GM12801 (cell line): ENCODE measurements around the gene FLT3.

Experiments used
- TF ChIP-seq, protein P1 (sequence below): IDR thresholded peaks from one replicate; pipeline ENCODE4 v1.5.1; 2011; ENCODE audit warnings: control low read depth; ENCODE audit not compliant: insufficient read length; ENCODE audit errors: extremely low read depth

Gene FLT3

DNA sequence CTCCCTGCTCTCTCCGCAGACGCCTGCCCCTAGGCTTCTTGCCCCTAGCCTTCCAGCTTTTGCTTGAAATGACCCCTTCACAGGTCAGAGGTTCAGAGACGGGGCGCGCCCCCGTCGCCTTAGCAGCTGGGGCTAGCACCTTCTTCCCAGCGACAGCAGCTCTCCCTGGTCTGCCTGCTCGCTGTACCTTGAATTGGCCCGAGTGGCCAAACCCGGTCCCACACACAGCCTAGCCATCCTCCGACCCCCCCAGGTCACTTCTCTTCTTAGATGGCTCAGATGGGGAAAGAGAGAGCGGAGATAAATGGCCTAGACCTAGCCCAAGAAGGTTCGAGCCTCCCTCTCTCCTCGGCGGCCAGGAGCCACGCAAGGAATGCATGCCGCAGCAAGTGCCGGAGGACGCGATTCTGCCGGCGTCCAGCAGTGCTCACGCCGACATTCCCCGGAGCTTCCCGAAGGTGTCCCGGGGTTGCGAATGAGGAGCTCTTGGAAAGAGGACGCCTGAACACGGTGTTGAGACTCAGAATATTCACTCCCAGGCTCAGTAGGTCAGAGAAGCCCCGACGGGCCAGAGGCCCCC lies 132.6 kb downstream of the FLT3 start:
- TF ChIP-seq, protein P1, sequence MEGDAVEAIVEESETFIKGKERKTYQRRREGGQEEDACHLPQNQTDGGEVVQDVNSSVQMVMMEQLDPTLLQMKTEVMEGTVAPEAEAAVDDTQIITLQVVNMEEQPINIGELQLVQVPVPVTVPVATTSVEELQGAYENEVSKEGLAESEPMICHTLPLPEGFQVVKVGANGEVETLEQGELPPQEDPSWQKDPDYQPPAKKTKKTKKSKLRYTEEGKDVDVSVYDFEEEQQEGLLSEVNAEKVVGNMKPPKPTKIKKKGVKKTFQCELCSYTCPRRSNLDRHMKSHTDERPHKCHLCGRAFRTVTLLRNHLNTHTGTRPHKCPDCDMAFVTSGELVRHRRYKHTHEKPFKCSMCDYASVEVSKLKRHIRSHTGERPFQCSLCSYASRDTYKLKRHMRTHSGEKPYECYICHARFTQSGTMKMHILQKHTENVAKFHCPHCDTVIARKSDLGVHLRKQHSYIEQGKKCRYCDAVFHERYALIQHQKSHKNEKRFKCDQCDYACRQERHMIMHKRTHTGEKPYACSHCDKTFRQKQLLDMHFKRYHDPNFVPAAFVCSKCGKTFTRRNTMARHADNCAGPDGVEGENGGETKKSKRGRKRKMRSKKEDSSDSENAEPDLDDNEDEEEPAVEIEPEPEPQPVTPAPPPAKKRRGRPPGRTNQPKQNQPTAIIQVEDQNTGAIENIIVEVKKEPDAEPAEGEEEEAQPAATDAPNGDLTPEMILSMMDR: no peak

DNA sequence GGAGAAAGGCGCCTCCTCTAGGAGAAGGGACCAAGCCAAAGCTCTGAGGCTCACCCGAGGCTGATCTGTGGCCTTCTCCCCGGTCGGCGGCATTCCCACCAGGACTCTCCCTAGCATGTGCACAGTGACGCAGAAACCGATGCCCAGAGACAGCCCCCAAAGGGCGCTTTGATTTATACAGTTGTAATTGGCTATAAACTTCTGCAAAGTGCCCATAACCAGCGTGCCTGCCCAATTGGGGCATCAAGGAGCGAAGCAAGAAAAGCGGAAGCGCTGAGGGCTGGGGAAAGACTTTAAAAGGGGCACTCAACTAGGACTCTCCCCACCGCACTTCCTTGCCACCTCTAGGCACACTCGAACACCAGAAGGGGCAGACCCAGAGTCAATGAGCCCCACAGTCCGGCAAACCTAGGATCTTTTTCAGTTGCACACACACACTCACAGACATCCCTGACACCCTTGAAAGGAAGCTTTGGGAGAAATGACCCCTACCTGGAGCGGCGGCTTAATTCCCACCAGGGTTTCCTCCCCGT lies 133.1 kb downstream of the FLT3 start:
- TF ChIP-seq, protein P1: no peak

DNA sequence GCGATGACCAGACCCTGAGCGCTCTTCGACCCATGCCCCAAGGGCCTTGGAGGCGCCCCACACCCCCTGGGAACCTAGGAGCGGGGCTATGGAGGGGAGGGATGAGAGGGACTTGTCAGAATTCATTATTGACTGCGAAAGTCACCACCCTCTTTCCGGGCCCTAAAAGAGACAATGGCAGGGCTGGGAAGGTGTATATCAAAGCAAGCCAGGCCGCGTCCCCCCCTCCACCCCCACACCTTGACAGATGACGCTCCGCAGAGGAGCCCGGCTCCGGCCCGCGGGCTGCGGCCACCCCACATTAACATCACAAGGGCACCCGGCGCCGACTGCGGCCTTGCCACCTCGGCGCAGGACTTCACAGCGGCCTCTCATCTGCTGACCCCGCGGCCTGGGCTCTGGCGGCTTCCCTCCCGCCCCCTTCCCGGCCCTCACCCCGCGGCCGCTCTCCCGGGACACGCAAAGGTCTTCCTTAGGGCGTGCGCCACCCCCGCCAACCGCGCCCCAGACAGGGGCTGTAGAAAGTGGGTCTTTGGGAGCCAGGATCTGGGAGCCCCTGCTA lies 133.7 kb downstream of the FLT3 start:
- TF ChIP-seq, protein P1: no peak

DNA sequence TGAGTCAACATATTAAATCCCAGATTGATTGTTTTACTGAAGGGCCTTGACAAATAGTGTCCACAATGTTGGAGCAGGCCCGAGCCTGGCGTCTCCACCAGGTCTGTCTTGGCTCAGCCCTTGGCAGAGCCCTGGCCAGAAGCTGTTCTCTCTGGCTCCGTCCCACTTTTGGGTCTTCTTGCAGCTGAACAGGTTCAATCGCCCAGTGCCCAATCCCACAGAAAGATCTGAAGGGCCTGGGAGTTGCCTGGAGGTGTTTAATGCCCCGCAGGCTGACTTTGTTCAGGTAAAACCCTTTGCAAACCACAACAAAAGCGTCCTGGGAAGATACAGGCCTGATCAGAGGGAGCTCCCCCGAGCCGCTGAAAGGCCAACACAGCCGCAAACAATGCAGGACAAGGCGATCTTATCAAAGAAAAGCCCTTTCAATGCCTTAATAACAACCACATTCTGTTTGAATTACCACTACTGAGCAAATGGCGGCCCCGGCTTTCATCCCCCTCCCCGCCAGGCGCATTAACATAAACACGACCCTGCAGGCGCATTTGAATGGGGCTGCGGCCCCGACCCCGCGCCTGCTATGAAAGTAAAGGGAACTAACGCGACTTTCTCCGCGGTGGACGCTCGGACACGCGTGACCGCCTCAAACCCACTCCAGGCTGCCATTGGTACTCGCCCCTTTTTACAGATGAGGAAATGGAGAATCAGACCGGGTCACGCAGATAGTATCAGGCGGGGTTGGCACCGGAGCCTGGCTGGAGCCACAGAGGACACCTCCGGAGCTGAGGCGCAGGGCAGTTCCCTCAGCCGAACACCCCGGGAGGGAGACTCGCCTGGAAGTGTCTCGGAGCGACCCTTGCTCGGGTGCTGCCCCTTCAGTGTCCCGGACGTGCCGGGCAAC lies 134.4 kb downstream of the FLT3 start:
- TF ChIP-seq, protein P1: no peak

DNA sequence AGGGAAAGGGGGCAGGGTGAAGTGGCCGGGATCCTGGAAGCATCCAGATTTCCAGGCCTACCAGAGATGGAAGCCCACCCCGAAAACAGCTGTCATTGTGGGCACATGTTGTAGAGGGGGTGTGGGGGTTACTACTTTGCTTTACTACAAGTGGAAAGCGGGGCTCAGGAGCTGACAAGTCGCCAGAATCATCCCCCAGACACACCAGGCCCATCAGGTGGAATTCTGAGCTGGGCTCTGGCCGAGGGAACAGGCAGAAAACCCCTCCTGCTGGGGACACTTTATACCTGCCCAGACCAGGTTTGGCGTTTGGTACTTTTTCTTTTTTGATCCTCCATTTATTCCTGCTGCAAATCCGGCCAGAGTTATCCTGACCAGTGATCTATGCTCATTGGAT lies 135.0 kb downstream of the FLT3 start:
- TF ChIP-seq, protein P1: no peak

DNA sequence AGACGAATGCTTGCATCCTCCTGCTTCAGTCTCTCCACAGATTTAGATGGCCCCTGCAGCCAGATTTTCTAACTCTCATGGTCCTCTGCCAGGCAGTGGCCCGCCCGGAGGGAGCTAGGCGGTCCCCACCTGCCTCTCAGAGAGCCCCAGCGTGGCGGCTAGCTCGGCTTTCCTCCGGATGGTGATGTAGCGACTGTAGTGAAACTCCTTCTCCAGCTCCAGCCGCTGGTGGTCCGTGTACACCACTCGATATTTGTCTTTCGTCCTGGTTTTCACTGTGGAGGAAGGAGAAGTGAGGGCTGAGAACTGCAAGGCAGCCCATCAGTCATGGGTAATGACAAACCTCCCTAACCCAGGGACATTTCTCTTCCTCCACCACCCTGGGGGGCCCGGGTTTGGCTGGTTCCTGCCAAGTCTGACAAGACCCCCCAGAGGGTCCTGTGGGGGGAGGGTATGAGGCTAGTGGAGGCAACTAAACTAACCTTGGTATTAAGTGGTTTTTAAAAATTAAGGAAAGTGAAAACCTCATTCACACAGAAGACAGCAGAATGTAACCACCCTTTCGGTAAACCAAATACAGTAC lies 135.5 kb downstream of the FLT3 start:
- TF ChIP-seq, protein P1: no peak

DNA sequence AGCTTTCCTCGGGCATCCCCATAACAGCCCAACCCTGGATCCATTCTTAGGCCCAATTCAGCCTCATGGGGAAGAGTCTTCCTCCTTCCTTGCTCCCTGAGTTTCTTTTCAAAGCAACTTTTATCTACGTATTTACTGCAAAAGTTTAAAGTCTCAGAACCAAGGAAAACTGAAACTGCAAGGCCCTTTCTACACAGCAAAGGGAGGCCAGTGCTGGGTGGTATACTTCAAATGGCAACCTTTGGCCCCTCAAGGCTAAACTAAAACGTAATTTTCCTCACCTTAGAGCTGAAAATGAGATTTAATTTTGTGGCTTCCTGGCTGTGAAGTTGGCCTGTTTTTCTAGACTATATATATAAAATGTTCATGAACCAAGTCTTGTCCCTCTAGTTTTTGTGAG lies 136.9 kb downstream of the FLT3 start:
- TF ChIP-seq, protein P1: no peak
